ENCODE measurements around the gene SCT.
"Not testable (repeated sequence)": the region's sequence is repeated elsewhere in the genome, so short reads cannot be mapped to it uniquely, and the experiment has no call there.

The SCT gene

DNA sequence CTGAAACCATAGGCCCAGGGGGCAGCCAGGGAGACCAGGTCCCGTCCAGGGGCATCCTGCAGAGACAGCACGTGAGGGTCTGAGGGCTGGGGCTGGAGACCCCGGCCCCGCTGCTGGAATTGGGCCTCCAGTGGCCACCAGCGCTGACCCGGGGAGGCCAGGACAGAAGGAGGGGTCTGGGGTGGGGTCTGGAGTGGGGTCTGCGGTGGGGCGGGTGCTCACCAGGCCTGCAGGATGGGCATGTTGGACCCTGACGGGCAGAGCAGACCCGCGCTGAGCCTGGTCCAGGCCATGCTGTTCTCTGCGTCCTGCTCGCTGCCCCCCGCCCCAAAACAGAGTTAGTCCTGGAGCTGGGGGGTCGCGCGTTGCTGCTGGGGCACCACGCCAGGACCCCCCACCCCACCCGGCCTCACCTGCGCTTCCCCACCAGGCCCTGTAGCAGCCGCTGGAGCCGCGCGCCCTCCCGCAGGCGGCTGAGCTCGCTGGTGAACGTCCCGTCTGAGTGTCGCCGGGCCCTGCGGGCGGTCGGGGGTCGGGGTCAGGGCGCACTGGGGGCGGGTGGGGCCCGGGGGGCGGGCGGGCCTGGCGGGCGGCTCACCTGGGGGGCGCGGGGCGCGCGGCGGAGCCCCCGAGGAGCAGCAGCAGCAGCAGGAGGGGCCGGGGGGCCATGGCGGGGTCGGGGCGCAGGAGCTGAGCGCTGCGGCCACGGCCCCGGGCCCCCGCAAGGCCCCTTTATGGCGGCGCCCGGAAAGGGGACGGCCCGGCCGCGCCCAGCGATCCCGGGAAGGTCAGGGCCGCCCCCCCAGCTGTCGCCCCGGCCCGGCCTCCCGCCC is at the start of gene SCT:
TSS of gene SCT (minus strand) at position 707 of the 833 bp plus-strand sequence. CDS start at position 669, 38 bp downstream.
- no peak for DNase-seq (ENCODE audit: low read depth)

DNA sequence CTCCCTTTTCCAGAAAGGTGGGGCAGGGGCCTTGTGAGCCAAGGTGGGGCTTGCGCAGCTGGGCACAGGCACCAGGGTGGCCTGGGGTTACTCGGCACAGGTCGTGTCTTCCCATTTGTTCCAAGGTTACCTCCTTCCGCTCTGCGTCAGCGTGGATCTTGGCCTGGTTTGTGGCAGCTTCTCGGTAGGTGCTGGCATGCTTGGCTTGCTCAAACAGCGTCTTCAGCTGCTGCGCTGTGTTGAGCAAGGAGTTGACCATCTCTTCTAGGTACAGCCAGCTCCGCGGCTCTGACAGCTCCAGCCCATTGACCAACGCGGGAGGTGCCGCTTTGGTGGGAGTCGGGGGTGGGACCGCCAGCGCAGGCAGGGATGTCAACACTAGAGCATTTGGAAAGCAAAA is 47.4 kb upstream of the SCT start:
- DNase-seq (ENCODE audit: low read depth), result no peak

- DNase-seq (ENCODE audit: low read depth), result no peak
Measured at GRCh38 chr11:673866-674265, 46.9 kb upstream of the SCT start.

GRCh38 chr11:665704-666281 is 38.8 kb upstream of the SCT start:
- DNase-seq (ENCODE audit: low read depth), result peak; percentile 81

DNA sequence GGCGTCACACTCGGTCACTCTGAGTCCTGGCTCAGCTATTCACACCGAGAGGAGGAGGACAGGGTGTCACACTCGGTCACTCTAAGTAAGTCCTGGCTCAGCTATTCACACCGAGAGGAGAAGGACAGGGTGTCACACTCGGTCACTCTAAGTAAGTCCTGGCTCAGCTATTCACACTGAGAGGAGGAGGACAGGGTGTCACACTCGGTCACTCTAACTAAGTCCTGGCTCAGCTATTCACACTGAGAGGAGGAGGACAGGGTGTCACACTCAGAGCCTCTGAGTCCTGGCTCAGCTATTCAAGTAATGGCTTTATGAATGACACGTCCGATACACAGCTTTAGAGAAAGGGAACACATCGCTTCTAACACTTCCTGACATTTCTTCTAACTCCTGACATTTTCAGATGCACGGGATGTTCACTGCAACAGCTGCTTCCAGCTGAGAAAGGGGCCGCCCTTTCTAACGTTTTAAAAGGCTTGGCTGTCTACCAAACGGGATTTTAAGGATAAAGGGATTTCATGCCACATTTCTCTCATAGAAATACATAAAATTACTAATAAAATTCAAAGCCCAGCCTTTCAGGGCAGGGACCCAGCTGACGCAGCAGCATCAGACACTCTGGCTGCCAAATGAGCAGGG is 38.2 kb upstream of the SCT start:
- DNase-seq (ENCODE audit: low read depth), result peak; percentile 26

GRCh38 chr11:662689-663274 is 35.8 kb upstream of the SCT start:
- peak; percentile 70 for DNase-seq (ENCODE audit: low read depth)

DNA sequence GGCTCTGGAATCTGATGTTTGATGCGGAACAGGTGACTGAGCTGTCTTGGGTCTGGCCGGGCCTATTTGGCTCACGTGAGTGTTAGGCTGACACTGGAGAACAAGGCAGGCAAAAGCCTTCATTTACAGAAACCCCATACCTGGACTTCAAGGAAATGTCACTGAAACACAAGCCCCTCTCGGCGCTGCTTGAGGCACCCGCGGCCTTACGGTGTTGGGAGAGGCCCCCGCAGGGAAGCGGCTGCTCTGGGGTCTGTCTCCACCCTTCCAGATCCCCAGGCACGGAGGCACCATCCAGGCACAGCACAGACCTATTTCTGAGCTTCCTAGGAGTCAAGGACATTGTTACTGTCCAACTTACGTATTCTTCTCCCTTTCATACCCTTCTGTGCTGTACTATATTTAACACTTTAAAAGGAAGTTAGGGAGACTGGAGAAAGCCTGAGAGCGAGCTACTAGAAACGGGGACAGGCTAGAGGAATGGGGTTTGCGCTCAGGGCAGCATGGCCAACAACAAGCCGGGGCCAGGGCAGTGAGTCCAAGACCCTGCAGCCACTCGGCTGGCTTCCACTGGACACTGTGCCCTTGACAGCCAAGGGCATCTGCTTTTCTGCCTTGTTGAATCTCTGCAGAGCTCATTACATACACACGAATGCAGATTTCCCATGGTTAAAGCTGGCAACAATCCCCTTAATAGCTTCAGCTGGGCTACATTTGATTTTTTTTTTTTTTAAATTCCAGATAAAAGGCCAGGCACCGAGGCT is 33.9 kb upstream of the SCT start:
- no peak for DNase-seq (ENCODE audit: low read depth)

DNA sequence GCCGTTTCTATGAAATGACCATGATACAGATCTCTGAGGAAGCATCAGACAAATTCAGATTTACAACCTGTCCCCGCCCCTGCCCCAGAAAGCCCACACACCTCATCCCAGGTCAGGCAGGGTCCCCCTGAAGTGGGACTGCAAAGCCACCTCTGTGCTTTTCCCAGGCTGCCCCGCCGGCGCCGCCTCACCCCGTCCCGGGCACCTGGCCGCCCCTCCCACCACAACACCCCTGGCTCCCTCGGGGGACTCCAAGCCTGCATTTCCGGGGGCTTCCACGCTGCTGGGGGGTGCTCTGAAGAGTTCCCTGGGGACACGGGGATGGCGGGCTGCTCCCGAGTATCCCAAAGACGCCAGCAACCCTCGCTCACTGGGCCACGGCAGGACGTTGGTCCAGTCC is 33.3 kb upstream of the SCT start:
- DNase-seq (ENCODE audit: low read depth), result no peak

DNA sequence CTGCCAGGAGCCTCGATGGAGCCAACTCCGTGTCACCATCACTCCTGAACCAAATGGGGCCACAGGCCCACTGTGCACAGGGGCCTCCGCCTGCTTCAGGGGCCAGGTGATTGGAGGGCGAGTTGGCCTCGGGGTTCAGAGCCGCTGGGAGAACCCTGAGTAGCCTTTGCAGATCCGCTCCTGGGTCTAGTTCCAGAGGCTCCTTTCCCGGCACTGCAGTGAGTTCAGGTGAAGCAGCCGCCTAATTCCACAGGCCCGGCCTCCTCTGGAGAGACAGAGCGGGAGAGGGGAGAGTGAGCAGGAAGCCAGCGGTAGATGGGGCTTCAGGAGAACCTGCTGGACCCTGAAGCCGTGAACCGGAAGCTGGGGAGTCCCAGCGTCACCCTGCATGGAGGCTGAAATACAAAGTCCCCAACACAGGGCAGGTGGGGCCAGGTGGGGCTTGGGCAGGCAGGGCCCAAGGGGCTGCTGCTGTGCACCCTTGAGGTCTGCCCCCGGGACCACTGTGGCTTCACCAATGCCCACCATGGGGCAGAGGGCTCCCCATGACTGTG is 32.6 kb upstream of the SCT start:
- DNase-seq (ENCODE audit: low read depth), result no peak

- DNase-seq (ENCODE audit: low read depth), result no peak
Measured at GRCh38 chr11:657691-658126, 30.7 kb upstream of the SCT start.

DNA sequence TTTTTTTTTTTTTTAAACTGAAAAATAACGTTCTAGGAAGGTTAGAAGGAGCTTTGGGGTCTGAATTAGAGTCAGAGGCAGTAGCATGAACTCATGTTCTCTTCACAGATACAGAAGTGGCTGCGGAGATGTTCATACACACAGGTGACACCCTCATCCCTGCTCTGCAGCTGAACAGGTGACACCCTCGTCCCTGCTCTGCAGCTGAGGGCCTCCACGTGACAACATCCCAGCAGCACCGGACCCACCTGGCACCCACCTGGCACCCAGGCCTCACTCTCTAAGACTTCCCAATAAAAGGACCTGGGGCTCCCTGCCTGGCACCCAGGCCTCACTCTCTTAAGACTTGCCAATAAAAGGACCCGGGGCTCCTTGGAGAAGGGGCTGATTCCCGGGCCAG is 29.9 kb upstream of the SCT start:
- no peak for DNase-seq (ENCODE audit: low read depth)

DNA sequence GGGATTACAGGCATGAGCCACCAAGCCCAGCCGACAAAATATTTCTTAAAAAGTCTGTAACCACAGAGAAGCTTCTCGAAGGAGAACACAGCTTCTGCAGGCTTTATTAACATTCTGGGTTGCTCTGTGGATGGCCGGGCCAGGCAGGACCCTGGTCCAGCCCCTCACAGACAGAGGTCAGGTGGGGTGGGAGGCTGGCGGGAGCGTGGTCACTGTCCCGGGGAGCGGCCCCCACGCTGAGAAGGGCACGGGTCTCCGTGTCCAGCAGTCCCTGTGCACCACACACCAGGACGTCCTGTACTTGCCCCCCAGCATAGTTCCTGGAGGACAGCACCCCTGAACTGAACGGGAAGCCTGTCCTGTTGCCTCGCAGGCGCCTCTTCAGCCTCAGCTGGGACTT is 29.4 kb upstream of the SCT start:
- DNase-seq (ENCODE audit: low read depth), result no peak

GRCh38 chr11:655036-655726 is 28.2 kb upstream of the SCT start:
- no peak for DNase-seq (ENCODE audit: low read depth)

DNA sequence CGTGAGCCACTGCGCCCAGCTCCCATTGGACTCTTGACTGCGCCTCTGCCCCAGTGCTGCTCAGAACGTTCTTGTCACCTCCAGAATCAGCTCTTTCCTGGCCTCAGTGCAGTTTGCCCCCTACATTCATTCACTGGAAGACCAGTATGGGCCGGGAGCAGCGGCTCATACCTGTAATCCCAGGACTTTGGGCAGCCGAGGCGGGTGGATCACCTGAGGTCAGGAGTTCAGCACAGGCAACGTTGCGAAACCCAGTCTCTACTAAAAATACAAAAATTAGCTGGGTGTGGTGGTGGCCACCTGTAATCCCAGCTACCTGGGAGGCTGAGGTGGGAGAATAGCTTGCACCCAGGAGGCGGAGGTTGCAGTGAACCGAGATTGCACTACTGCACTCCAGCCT is 27.5 kb upstream of the SCT start:
- not testable (repeated sequence) for DNase-seq (ENCODE audit: low read depth)

- DNase-seq (ENCODE audit: low read depth), result no peak
Measured at GRCh38 chr11:653837-654236, 26.9 kb upstream of the SCT start.

- not testable (repeated sequence) for DNase-seq (ENCODE audit: low read depth)
Measured at GRCh38 chr11:653136-653535, 26.2 kb upstream of the SCT start.

- DNase-seq (ENCODE audit: low read depth), result peak; percentile 46
Measured at GRCh38 chr11:650482-650881, 23.5 kb upstream of the SCT start.

- not testable (repeated sequence) for DNase-seq (ENCODE audit: low read depth)
Measured at GRCh38 chr11:647672-648158, 20.7 kb upstream of the SCT start.

DNA sequence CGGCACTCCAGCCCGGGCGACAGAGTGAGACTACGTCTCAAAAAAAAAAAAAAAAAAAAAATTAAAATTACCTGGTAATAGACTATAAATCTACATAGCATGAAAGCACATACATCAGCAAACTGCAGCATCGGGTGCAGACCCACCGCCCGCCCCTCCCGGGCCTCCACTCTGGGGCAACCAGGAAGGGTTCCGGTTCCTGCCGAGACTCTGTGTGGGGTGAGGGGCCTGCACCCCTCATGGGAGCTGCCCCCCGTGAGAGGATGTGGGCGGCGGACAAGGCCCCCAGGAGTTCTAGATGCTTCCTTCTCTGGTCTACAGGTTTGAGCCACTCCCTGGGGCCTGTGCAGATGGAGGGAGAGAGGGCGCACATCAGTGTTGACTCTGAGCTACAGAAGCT is 19.2 kb upstream of the SCT start:
- DNase-seq (ENCODE audit: low read depth), result no peak

- DNase-seq (ENCODE audit: low read depth), result no peak
Measured at GRCh38 chr11:645536-645935, 18.6 kb upstream of the SCT start.

Measured in EH (cell line).